HUDEP-2 (cell line): ENCODE data around the gene LRCOL1.
"Not testable (repeated sequence)": the region's sequence is repeated elsewhere in the genome, so short reads cannot be mapped to it uniquely, and the experiment has no call there.

Experiments
- DNase-seq, 76 experiments: peaks; one replicate each; lab custom pipeline; 2025; ENCODE audit not compliant: unreplicated experiment in 76 of 76; lab: John Stamatoyannopoulos, UW

LRCOL1 gene

GRCh38 chr12:132603240-132604150 is 6.9 kb downstream of the LRCOL1 start:
- DNase-seq = peak in 12 of 76 experiments; percentile 46 to 97 (median 90)

GRCh38 chr12:132602572-132603239 is 7.7 kb downstream of the LRCOL1 start:
- no peak for DNase-seq

DNA sequence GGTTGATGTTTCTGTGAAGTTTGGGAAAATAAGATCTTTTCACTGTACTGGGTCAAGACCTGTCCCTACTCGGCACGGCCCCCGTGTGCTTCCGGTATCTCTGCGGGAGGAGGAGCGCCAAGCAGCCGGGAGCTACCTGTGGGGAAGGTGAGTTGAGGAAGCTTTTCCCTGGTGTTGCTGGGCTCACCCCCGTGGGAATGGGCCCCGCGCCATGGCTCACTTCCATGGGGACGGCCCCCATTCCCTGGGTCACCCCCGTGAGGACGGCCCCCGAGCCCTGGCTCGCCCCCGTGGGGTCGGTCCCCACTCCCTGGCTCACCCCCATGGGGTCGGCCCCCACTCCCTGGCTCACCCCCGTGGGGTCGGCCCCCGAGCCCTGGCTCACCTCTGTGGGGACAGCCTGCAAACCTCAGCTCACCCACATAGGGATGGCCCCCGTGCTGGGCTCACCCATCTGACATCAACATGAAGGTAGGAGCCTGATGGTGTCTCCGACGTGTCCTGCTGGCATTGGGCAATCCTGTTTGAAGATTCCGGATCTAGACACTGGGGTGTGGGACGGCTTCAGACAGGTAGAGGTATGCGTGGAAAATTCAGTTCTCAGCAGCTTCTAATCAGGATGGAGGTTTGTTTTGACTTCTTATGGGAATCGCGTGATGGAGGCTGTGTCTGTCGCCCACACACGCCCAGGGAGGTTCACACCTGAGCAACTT is 9.1 kb downstream of the LRCOL1 start:
- no peak for DNase-seq

DNA sequence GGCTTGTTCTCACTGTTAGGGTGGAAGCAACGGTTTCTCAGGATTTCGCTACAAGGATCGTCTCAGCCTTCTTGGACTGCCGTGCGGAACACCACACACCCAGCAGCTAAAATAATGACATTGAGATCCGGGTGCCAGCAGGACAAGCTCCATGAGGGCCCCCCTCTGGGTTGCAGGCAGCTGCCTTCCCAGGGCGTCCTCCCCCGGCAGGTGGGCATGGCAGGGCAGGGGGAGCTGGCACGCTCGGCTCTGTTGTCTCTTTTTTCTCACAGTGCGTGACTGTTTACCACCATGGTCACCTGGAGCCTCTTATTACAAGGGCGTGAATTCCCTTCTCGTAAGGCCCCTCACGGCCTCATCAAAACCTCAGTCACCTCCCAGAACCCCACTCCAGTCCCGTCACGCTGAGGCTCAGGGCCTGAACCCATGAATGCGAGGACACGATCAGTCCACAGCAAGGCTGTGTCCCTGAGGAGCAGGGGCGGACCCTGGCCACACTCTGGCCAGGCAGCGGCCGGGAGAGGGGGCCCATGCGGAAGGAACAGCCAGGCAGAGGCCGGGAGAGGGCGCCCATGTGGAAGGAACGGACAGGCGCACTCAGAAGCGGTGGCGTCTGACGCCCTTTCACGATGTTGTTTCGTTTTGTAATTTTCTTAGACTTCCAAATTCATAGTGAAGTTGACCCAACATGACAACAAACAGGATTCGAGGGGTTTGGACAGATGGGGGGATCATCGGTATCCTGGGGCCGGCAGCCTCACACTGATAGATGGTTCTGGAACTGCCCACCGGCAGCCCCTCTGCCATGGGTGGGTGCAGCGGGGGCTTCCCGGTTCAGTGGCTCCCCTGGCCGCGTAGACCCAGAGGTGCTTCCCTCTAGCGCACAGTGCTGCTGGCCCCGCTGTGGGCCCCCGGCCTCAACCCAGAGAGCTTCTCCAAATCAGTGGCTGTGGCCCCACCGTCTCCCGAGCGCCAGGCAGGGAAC is 10.0 kb downstream of the LRCOL1 start:
- peak in 37 of 76 experiments; percentile 7 to 47 (median 21) for DNase-seq

DNA sequence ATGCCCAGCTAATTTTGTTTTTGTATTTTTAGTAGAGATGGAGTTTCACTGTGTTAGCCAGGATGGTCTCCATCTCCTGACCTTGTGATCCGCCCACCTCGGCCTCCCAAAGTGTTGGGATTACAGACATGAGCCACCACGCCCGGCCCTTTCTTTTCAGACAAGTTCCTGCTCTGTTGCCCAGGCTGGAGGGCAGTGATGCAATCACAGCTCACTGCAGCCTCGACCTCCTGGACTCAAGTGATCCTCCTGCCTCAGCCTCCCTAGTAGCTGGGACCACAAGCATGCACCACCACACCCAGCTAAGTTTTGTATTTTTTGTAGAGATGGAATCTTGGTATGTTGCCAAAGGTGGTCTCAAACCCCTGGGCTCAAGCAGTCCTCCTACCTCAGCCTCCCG is 10.9 kb downstream of the LRCOL1 start:
- DNase-seq = not testable (repeated sequence)

GRCh38 chr12:132597333-132598316 is 12.8 kb downstream of the LRCOL1 start:
- no peak for DNase-seq

- no peak for DNase-seq
These were observed 14.4 kb downstream of the LRCOL1 start for GRCh38 chr12:132596016-132596415.

DNA sequence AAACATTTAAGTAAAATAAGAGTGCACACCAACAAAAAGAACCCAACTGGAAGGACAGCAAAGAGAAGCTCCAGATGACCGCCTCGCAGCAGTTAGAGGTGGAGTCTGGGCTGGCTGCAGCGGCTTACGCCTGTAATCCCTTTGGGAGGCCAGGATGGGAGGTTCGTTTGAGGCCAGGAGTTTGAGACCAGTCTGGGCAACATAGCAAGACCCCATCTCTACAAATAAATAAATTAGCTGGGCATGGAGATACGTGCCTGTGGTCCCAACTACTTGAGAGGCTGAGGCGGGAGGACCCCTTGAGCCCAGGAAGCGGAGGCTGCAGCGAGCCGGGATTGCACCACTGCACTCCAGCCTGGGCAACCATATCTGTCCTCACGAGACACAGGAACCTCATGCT is 15.2 kb downstream of the LRCOL1 start:
- no peak for DNase-seq

DNA sequence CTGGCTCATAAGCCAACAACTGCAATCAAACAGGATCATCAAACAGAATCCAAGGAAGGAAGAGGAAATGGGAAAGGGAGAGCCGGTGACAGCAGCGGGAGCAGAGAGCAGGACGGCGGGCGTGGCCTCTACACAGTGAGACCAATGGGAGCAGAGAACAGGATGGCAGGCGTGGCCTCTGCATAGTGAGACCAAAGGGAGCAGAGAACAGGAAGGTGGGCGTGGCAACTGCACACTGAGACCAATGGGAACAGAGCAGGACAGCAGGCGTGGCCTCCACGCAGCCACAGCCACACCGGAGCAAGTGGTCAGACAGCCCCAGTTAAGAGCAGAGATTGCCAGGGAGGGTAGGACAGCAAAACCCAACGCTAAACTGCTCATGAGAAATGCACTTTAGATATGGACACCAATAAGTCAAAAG is 16.4 kb downstream of the LRCOL1 start:
- DNase-seq = peak in 40 of 76 experiments; percentile 1 to 70 (median 23)

GRCh38 chr12:132593521-132593920 is 16.9 kb downstream of the LRCOL1 start:
- DNase-seq = no peak

GRCh38 chr12:132593071-132593470 is 17.3 kb downstream of the LRCOL1 start:
- DNase-seq = no peak

- no peak for DNase-seq
These were observed 18.0 kb downstream of the LRCOL1 start for GRCh38 chr12:132592282-132592970.

GRCh38 chr12:132591107-132591935 is 19.1 kb downstream of the LRCOL1 start:
- no peak for DNase-seq

GRCh38 chr12:132588821-132589669 is 21.3 kb downstream of the LRCOL1 start:
- no peak for DNase-seq

DNA sequence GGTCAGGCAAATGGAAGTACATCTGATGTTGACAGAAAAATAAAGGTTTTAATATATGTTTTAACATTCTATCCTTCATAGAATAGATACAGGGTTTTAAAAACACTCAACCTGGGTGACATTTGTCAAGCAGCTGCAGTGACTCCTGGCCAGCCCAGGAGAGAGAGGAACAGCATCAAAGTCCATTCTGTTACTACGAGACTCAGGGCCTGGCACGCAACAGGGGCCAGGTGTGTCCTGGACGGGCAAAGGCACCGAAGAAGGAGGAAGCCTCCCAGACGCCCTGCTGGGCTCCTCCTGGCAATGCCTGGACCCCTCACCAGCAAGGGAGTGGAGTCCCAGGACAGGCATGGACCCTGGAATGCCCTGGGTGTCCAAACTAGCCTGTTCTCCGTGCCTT is 22.1 kb downstream of the LRCOL1 start:
- DNase-seq = no peak

GRCh38 chr12:132587781-132588180 is 22.6 kb downstream of the LRCOL1 start:
- DNase-seq = no peak

DNA sequence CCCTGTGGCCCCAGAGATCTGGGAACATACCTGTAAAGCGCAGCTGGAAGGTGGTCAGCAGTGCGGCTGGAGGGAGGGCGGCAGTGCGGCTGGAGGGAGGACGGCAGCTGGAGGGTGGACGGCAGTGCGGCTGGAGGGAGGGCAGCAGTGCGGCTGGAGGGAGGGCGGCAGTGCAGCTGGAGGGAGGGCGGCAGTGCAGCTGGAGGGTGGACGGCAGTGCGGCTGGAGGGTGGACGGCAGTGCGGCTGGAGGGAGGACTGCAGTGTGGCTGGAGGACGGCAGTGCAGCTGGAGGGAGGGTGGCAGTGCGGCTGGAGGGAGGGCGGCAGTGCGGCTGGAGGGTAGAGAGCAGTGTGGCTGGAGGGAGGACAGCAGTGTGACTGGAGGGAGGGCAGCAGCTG is 23.5 kb downstream of the LRCOL1 start:
- no peak for DNase-seq
